Left ventricle myocardium inferior (tissue), 1 donor: ENCODE results near the gene PPM1H. TPM values are rescaled to one million over a fixed set of nuclear protein-coding genes. Genes with fewer than 3 reads are reported as not detected.

ENCODE experiments used
- DNase-seq: peaks from one replicate; pipeline ENCODE4 v3.0.0-alpha.2; 2020
- H3K27ac ChIP-seq: fragments of 200-600 bp; replicated peaks from 2 replicates; pipeline ENCODE4 v1.8.0; 2021
- H3K27me3 ChIP-seq: fragments of 200-600 bp; 2 replicates; pipeline ENCODE4 v1.8.0; 2021; ENCODE audit warnings: low read depth
- H3K36me3 ChIP-seq: fragments of 200-600 bp; 2 replicates; pipeline ENCODE4 v1.8.0; 2021
- H3K4me1 ChIP-seq: fragments of 200-600 bp; 2 replicates; pipeline ENCODE4 v1.8.0; 2021
- H3K4me3 ChIP-seq: fragments of 200-600 bp; 2 replicates; pipeline ENCODE4 v1.8.0; 2021; ENCODE audit warnings: mild to moderate bottlenecking, moderate library complexity
- H3K9me3 ChIP-seq: fragments of 200-600 bp; replicated peaks from 2 replicates; pipeline ENCODE4 v1.8.0; 2021
- intact Hi-C: fragments of 100-400 bp; cut with micrococcal nuclease; formaldehyde crosslinking; loops from one replicate; pipeline ENCODE4 v1.11.0; 2022
- total RNA-seq: library from RNA; stranded (reverse); fragmentation: NEBNext Ultra II Directional; extraction: Animal tissue kit (Norgen Biotek cat#: 25700); gene quantifications from one replicate; pipeline ENCODE4 v1.2.1, GENCODE V29; 2021
- TF ChIP-seq, protein P1 (sequence below): fragments of 200-600 bp; IDR thresholded peaks from 2 replicates; pipeline ENCODE4 v1.8.0; 2021; ENCODE audit warnings: antibody characterized with exemption, mild to moderate bottlenecking, borderline replicate concordance
- donor health status: DM: no; HTN: yes; CAD: no; lungs with severe emphysema.

Gene PPM1H
- total RNA-seq, 1 donor from 2014 or later, result 6.0 TPM

DNA sequence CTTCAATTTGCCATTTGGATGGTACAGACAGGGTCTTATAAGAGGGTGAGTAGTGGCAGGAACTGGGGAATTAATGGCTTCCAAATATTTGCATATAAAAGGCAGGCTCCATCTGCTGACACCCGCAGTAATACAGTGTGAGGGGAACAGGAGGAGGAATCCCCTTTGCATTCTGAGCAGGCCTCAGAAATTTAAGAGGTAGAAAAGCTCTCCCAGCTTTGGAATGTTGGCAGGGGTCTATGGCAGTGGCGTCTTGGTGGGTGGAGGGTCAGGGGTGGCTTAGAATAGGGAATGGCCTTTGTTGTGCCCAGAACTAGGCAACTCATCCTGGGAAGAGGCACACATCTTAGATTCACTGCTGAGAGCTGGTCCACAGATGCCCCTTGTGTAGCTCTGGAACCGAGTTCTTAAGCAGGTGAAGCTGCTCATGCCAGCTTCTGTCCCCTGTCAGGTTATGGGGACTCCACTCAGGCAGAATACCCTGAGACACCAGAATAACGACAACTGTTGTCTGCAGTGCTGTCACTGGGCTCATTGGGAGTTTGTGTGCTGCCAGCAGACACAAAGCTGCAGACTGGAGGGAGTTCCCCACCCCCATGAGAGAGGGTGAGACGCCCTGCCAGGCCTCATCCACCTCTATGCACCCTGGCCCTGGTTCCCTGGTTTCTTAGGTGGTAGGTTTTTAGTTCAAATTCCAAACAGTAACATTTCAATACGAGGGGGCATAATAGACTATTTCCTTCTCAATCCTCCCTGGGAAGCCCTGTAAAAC is 278.2 kb downstream of the PPM1H start:
- Histone ChIP-seq H3K27me3 (no peaks in the 10 kb centered on the region), H3K36me3 (no peaks in the 10 kb centered on the region), H3K4me1 (peaks cover 7% of the 10 kb centered on the region), H3K4me3 (no peak overlapping the region), H3K27ac (no peak overlapping the region), H3K9me3 (peaks cover 4% of the 10 kb centered on the region)
- intact Hi-C loops, result no loop called here
- no peak for DNase-seq
- TF ChIP-seq, protein P1, sequence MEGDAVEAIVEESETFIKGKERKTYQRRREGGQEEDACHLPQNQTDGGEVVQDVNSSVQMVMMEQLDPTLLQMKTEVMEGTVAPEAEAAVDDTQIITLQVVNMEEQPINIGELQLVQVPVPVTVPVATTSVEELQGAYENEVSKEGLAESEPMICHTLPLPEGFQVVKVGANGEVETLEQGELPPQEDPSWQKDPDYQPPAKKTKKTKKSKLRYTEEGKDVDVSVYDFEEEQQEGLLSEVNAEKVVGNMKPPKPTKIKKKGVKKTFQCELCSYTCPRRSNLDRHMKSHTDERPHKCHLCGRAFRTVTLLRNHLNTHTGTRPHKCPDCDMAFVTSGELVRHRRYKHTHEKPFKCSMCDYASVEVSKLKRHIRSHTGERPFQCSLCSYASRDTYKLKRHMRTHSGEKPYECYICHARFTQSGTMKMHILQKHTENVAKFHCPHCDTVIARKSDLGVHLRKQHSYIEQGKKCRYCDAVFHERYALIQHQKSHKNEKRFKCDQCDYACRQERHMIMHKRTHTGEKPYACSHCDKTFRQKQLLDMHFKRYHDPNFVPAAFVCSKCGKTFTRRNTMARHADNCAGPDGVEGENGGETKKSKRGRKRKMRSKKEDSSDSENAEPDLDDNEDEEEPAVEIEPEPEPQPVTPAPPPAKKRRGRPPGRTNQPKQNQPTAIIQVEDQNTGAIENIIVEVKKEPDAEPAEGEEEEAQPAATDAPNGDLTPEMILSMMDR, result no peak

DNA sequence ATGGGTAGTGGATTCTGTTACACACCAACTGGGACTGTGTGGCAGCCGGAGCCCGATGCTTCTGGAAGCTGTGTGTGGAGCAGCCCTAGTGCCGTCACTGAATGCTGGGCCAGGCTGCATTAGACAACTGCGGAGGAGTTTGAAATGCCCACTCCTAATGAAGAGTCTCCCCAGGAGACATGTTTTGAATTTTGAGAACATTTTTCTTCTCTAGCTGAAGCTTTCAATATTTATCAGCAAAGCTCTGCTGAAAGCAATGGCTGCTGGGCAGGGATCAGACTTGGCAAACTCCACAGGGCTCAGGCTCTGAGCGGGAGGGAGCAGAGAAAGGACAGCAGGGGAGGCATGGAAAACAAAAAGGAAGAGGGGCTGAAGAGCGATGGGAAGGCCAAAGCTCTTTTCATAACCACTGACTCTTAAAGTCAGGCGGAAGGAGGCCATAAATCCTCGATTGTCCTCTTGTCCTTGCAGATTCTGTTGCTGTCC is 279.2 kb downstream of the PPM1H start:
- peaks cover 4% of the 10 kb centered on the region for H3K9me3 ChIP-seq
- TF ChIP-seq, protein P1, result no peak
- H3K4me3 ChIP-seq, result no peak overlapping the region
- DNase-seq, result no peak
- H3K27me3 ChIP-seq, result no peaks in the 10 kb centered on the region
- intact Hi-C loops, result no loop called here
- H3K27ac ChIP-seq, result no peak overlapping the region
- peaks cover 7% of the 10 kb centered on the region for H3K4me1 ChIP-seq
- no peaks in the 10 kb centered on the region for H3K36me3 ChIP-seq

DNA sequence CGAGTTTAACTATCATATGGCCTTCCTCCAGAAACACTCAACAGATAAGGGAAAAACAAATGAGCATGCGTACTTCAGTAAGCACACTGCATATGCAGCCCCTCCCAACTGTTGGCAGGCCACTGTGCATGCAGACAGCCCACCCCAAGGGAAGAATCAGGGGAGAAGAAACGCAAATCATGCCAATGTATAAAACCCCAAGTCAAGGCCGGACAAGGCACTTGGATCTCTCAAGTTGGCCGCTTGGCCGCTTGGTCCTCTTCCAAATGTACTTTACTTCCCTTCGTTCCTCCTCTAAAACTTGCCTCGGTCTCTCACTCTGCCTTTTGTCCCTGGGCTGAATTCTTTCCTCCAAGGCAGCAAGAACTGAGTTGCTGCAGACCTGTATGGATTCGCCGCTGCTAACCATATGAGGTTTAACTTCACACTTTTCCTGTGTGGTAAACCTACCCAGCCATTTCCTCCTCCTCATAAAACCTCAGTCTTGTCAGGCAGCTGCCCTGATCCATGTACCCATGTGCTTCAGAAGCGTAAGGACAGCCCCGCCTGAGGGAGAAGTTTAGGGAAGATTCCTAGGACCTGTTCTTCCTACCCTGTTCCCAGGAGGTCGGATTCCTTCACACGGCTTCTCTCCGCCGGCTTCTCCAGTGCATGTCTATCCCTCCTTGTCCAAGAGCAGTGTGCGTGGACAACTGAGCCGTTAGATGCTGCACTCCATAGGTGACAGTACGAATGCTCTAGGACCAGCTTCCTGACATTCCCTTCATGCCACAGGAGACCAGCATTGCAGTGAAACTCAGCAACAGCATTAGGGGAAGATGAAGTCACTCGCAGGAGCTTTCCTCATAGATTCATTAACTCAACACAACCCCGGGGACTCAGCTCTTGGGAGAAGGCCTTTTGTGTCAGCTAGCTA is 280.4 kb downstream of the PPM1H start:
- H3K27me3 ChIP-seq, result no peaks in the 10 kb centered on the region
- H3K4me1 ChIP-seq, result peaks cover 7% of the 10 kb centered on the region
- intact Hi-C loops, result no loop called here
- TF ChIP-seq, protein P1, result no peak
- H3K27ac ChIP-seq, result no peak overlapping the region
- H3K4me3 ChIP-seq, result no peak overlapping the region
- H3K36me3 ChIP-seq, result no peaks in the 10 kb centered on the region
- H3K9me3 ChIP-seq, result no peaks in the 10 kb centered on the region
- DNase-seq, result no peak

DNA sequence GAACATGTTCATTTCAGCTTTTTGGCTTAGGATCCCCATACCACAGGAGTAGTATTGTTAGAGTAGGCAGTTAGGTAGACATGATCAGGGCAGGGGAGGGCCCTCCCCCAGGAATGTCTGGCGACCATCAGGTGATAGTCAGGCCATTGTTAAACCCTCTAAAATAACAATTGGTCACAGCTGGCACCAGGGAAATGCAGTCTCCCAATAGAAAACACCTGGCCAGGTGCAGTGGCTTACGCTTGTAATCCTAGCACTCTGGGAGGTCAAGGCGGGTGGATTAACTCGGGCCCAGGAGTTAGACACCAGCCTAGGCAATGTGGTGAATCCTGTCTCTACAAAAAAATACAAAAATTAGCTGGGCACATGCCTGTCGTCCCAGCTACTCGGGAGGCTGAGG is 281.2 kb downstream of the PPM1H start:
- Histone ChIP-seq H3K4me1 (peaks cover 7% of the 10 kb centered on the region), H3K27me3 (no peaks in the 10 kb centered on the region), H3K36me3 (no peaks in the 10 kb centered on the region), H3K27ac (no peak overlapping the region), H3K4me3 (no peak overlapping the region), H3K9me3 (no peaks in the 10 kb centered on the region)
- intact Hi-C loops, result no loop called here
- TF ChIP-seq, protein P1, result no peak
- no peak for DNase-seq

DNA sequence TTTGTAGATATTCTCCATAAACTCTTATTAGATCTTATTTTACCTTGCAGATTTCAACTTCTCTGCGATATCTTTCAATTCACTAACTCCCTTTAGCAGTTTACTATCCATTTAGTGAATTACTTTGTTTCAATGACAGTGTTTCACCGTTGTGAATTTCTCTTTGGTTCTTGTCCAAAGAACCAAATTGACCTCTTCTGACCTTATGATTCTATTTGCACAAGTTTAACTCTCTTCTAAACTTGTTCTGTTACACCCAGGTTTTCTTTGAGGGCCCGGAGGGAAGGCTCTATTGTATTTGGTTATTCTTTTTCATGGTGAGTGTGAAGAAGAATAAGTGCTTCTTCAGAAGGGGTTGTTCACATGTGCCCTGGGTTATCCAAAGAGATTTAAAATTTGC is 281.6 kb downstream of the PPM1H start:
- Histone ChIP-seq H3K27ac (no peak overlapping the region), H3K4me3 (no peak overlapping the region), H3K9me3 (no peaks in the 10 kb centered on the region), H3K27me3 (no peaks in the 10 kb centered on the region), H3K4me1 (peaks cover 8% of the 10 kb centered on the region), H3K36me3 (no peaks in the 10 kb centered on the region)
- no peak for DNase-seq
- intact Hi-C loops, result no loop called here
- TF ChIP-seq, protein P1, result no peak
